Adrenal gland (tissue), 5 donors: ENCODE measurements around the gene MCRS1.

Source experiments
- POLR2A ChIP-seq, 2 donors: fragments of 450-650 bp; IDR thresholded peaks; one replicate each; pipeline ENCODE4 v1.6.1; 2017; ENCODE audit warnings: antibody characterized with exemption in 2 of 2, mild to moderate bottlenecking in 2 of 2, moderate library complexity in 1 of 2
- TF ChIP-seq, protein P1 (sequence below), 6 experiments: fragments of 450-650 bp in 4 of 6; fragments of 200-600 bp in 2 of 6; sonication (generic) in 1 of 6; IDR thresholded peaks; 1 replicate in 5 of 6; 2 replicates in 1 of 6; pipeline versions ENCODE4 v1.5.1 to v1.8.0; 2016 to 2021; ENCODE audit warnings: antibody characterized with exemption in 6 of 6, mild to moderate bottlenecking in 2 of 6, moderate library complexity in 1 of 6
- donor health status: DM: no; HTN: no; CAD: no.

GRCh38 chr12:49588721-49589516 lies 21.0 kb upstream of the MCRS1 start:
- TF ChIP-seq, protein P1, sequence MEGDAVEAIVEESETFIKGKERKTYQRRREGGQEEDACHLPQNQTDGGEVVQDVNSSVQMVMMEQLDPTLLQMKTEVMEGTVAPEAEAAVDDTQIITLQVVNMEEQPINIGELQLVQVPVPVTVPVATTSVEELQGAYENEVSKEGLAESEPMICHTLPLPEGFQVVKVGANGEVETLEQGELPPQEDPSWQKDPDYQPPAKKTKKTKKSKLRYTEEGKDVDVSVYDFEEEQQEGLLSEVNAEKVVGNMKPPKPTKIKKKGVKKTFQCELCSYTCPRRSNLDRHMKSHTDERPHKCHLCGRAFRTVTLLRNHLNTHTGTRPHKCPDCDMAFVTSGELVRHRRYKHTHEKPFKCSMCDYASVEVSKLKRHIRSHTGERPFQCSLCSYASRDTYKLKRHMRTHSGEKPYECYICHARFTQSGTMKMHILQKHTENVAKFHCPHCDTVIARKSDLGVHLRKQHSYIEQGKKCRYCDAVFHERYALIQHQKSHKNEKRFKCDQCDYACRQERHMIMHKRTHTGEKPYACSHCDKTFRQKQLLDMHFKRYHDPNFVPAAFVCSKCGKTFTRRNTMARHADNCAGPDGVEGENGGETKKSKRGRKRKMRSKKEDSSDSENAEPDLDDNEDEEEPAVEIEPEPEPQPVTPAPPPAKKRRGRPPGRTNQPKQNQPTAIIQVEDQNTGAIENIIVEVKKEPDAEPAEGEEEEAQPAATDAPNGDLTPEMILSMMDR (IDR thresholded peaks at IDR 0.05): no peak
- no peak for TF ChIP-seq POLR2A (IDR thresholded peaks at IDR 0.05)
